Prostate gland (tissue), 2 donors: Measurements from ENCODE around the gene PBLD.

Source experiments
- POLR2A ChIP-seq: fragments of 450-650 bp; IDR thresholded peaks from one replicate; pipeline ENCODE4 v1.6.1; 2016; ENCODE audit warnings: antibody characterized with exemption, mild to moderate bottlenecking
- POLR2AphosphoS5 ChIP-seq: sonication (generic); formaldehyde crosslinking; IDR thresholded peaks from one replicate; pipeline ENCODE4 v1.6.1; 2017; ENCODE audit warnings: antibody characterized with exemption
- TF ChIP-seq, protein P1 (sequence below), 4 experiments: fragments of 200-600 bp in 2 of 4; fragments of 450-650 bp in 2 of 4; sonication (generic) in 2 of 4; IDR thresholded peaks; 1 replicate in 3 of 4; 2 replicates in 1 of 4; pipeline ENCODE4 v1.5.1; 2016 to 2019; ENCODE audit warnings: antibody characterized with exemption in 4 of 4, mild to moderate bottlenecking in 2 of 4, moderate library complexity in 2 of 4

DNA sequence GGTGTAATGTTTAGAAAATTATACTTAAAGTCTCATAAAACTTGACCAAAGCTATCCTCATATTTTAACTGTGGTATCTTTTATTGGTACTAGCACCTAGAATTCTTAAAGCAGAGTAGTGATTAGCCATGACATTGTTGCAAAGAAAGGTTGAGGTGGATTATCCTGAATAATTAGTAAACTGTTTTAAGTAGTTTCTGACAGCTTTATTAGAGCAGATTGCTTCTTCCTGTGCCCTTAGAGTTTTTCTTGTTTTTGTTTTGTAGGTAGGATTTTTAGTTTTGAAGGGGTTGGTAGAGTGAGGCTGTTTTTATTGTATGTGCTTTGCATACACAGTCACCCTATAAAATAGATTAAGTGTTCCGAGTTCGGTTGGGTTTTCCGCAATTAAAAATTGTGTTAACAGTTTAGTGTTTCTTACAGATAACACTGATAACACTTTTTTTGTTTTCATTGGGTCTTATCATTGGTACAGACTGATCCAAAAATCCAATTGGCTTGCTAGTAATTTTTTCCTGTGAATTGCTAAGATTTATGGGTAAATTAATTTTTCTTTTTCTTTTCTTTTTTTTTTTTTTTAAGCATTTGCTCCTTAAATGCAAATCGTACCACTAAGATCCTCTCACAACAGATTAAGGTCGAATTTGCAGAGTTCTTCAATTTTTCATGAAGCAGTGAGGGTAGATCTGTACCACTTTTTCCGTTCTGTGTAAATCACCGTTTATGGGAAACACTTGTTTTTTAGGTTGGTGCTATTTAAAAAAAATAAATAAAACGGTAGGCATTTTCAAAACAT is 2.1 kb upstream of the PBLD start:
- TF ChIP-seq POLR2A (no peak), POLR2AphosphoS5 (no peak)
- TF ChIP-seq, protein P1, sequence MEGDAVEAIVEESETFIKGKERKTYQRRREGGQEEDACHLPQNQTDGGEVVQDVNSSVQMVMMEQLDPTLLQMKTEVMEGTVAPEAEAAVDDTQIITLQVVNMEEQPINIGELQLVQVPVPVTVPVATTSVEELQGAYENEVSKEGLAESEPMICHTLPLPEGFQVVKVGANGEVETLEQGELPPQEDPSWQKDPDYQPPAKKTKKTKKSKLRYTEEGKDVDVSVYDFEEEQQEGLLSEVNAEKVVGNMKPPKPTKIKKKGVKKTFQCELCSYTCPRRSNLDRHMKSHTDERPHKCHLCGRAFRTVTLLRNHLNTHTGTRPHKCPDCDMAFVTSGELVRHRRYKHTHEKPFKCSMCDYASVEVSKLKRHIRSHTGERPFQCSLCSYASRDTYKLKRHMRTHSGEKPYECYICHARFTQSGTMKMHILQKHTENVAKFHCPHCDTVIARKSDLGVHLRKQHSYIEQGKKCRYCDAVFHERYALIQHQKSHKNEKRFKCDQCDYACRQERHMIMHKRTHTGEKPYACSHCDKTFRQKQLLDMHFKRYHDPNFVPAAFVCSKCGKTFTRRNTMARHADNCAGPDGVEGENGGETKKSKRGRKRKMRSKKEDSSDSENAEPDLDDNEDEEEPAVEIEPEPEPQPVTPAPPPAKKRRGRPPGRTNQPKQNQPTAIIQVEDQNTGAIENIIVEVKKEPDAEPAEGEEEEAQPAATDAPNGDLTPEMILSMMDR (IDR thresholded peaks at IDR 0.05), result no peak
